Mesodermal cell (in vitro differentiated cells): ENCODE data around the gene CD99L2.

Experiments used
- H3K27ac ChIP-seq: 2 replicates; pipeline ENCODE4 v1.7.0; 2013; ENCODE audit warnings: mild to moderate bottlenecking, low read depth, low read length, moderate library complexity; ENCODE audit not compliant: severe bottlenecking
- H3K36me3 ChIP-seq: 2 replicates; pipeline ENCODE4 v1.7.1; 2013; ENCODE audit warnings: mild to moderate bottlenecking, low read length, moderate library complexity; ENCODE audit not compliant: control insufficient read depth, insufficient read depth
- H3K4me1 ChIP-seq: one replicate; pipeline ENCODE4 v1.7.1; 2013; ENCODE audit warnings: mild to moderate bottlenecking, low read length; ENCODE audit not compliant: insufficient read depth, control insufficient read depth, poor library complexity, severe bottlenecking
- H3K4me3 ChIP-seq: 2 replicates; pipeline ENCODE4 v1.7.0; 2013; ENCODE audit warnings: low read length, control low read depth, mild to moderate bottlenecking; ENCODE audit not compliant: insufficient read depth, poor library complexity, severe bottlenecking; ENCODE audit errors: extremely low read depth
- H3K9me3 ChIP-seq: 2 replicates; pipeline ENCODE4 v1.7.1; 2013; ENCODE audit warnings: mild to moderate bottlenecking, low read length, moderate library complexity; ENCODE audit not compliant: control insufficient read depth
- WGBS, 2 experiments: methylation state at CpG; one replicate each; pipeline ENCODE4 v1.1.5; 2013; ENCODE audit warnings: missing lambda C conversion rate in 2 of 2; ENCODE audit not compliant: insufficient coverage in 2 of 2; 5-methylcytosine and 5-hydroxymethylcytosine counted together

The CD99L2 gene

GRCh38 chrX:150752124-150752523, 146.3 kb downstream of the CD99L2 start:
- 100% methylated on average over 1 of the region's 3 CpGs; no CpG with 5 or more reads in 1 of the 2 experiments for WGBS, 2 experiments
- Histone ChIP-seq H3K9me3 (no peaks in the 10 kb centered on the region), H3K36me3 (peaks cover 8% of the 10 kb centered on the region)

GRCh38 chrX:150736475-150736874, 162.0 kb downstream of the CD99L2 start:
- Histone ChIP-seq H3K9me3 (no peaks in the 10 kb centered on the region), H3K4me3 (no peak overlapping the region), H3K36me3 (peaks cover 37% of the 10 kb centered on the region), H3K27ac (no peak overlapping the region), H3K4me1 (no peaks in the 10 kb centered on the region)
- 92 to 97% methylated on average over 5 to 7 of the region's 9 CpGs for WGBS, 2 experiments

More at GRCh38 chrX:150752124-150752523, 146.3 kb downstream of the CD99L2 start:
- Histone ChIP-seq H3K27ac (no peak overlapping the region), H3K4me3 (no peak overlapping the region), H3K4me1 (no peaks in the 10 kb centered on the region)

DNA sequence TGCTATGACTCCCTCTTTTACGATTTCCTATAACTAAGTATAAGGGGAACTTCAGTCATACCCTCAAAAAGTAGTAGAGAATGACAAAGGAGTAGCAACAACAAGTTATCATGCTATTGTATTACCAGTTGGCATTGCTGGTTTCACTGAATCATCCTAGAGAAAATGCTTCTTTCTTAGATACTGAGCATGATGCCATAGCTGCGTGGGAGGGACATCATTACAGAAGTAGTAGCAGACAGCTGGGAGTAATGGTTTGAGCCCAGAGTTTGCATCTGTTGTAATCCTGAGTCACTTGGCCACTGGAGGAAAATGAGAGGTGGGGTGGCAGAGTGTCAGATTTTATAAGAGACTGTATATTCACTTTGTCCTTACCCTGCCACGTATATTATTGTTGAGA, 166.7 kb downstream of the CD99L2 start:
- 100% methylated on average over 1 of the region's 3 CpGs; no CpG with 5 or more reads in 1 of the 2 experiments for WGBS, 2 experiments
- H3K4me1 ChIP-seq, result no peaks in the 10 kb centered on the region
- no peak overlapping the region for H3K4me3 ChIP-seq
- no peaks in the 10 kb centered on the region for H3K9me3 ChIP-seq
- H3K27ac ChIP-seq, result no peak overlapping the region
- peaks cover 42% of the 10 kb centered on the region for H3K36me3 ChIP-seq

- Histone ChIP-seq H3K4me1 (no peaks in the 10 kb centered on the region), H3K4me3 (no peak overlapping the region), H3K9me3 (no peaks in the 10 kb centered on the region), H3K36me3 (peaks cover 37% of the 10 kb centered on the region), H3K27ac (no peak overlapping the region)
- 80% methylated on average over 1 of the region's 6 CpGs; no CpG with 5 or more reads in 1 of the 2 experiments for WGBS, 2 experiments
Measured at GRCh38 chrX:150730719-150731118, 167.7 kb downstream of the CD99L2 start.

DNA sequence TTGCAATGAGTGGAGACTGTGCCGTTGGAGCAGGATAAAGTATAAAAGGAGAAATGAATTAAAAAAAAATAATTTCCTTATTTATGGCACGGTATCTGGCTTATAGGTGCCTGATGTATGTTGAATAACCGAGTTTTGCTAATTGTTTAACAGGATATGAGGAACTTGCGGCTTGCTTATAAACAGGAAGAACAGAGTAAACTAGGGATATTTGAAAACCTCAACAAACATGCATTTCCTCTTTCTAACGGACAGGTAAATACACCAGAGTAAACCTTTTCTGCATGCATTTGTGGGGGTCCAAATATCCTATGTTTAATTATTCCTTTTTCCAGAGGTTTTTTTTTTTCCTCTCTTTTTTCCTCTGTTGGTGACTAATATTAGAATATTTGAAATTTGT, 168.5 kb downstream of the CD99L2 start:
- 92 to 100% methylated on average over 1 to 4 of the region's 5 CpGs for WGBS, 2 experiments
- Histone ChIP-seq H3K9me3 (no peaks in the 10 kb centered on the region), H3K36me3 (peaks cover 31% of the 10 kb centered on the region), H3K27ac (no peak overlapping the region), H3K4me3 (no peak overlapping the region), H3K4me1 (no peaks in the 10 kb centered on the region)

GRCh38 chrX:150719621-150720020, 178.8 kb downstream of the CD99L2 start:
- no peak overlapping the region for H3K27ac ChIP-seq
- WGBS, 2 experiments, result no CpG with 5 or more reads among the region's 4 CpGs
- no peaks in the 10 kb centered on the region for H3K36me3 ChIP-seq
- H3K9me3 ChIP-seq, result no peaks in the 10 kb centered on the region
- H3K4me1 ChIP-seq, result no peaks in the 10 kb centered on the region
- H3K4me3 ChIP-seq, result no peak overlapping the region
